HepG2 (cell line): ENCODE results near the gene TOPORS. TPM values are rescaled to one million over a fixed set of nuclear protein-coding genes. Genes with fewer than 3 reads are reported as not detected.

Source experiments
- ATAC-seq: fragments of 200-7000 bp; cut with Tn5 transposase; 3 replicates; pipeline ENCODE4 v1.9.1; 2020; ENCODE audit warnings: mild to moderate bottlenecking, moderate library complexity
- BruUV-seq: library from RNA; stranded (reverse); fragments of 400-500 nt; replicated peaks from 2 replicates; lab custom pipeline; 2021; lab: Mats Ljungman, UMichigan
- CTCF ChIA-PET: fragments of 300-600 bp; formaldehyde crosslinking; extraction: SDS; loops from one replicate; lab custom pipeline; 2021; ENCODE audit warnings: low total read pairs, inconsistent platforms, low intra/inter-chr PET ratio; lab: Yijun Ruan, JAX
- POLR2A ChIA-PET: fragments of 350-600 bp; sonication (Branson Sonifier 250); formaldehyde crosslinking; loops from one replicate; lab custom pipeline; 2020; ENCODE audit warnings: antibody characterized with exemption, inconsistent platforms; lab: Yijun Ruan, JAX
- DNase-seq: peaks from one replicate; pipeline ENCODE4 v3.0.0-alpha.2; 2015; ENCODE audit warnings: low spot score
- FAIRE-seq: peaks from 3 replicates; lab custom pipeline; 2011; peaks lifted over from hg19 to GRCh38; lab: Jason Lieb, UNC
- H2AFZ ChIP-seq: one replicate; pipeline ENCODE4 v1.6.1; 2011; ENCODE audit warnings: low read length, inconsistent platforms
- H3K27ac ChIP-seq: fragments of 300-600 bp; 3 replicates; pipeline ENCODE4 v1.8.0; 2011; ENCODE audit warnings: mixed run types, mild to moderate bottlenecking, mixed read lengths, low read length, inconsistent platforms; ENCODE audit not compliant: insufficient read depth; ENCODE audit errors: extremely low read length
- H3K27me3 ChIP-seq, 2 experiments: fragments of 200-600 bp in 1 of 2; 2 replicates in 1 of 2; 3 replicates in 1 of 2; pipeline versions ENCODE4 v1.6.0 to v1.8.0; 2011; ENCODE audit warnings: low read length in 2 of 2, mild to moderate bottlenecking in 2 of 2, moderate library complexity in 2 of 2, inconsistent platforms in 1 of 2; ENCODE audit not compliant: insufficient read depth in 2 of 2, control insufficient read depth in 1 of 2
- H3K36me3 ChIP-seq, 2 experiments: fragments of 200-600 bp in 1 of 2; replicated peaks in 1 of 2; 2 replicates in 1 of 2; 3 replicates in 1 of 2; pipeline versions ENCODE4 v1.5.1 to v1.8.0; 2011; ENCODE audit warnings: low read length in 2 of 2, inconsistent platforms in 1 of 2; ENCODE audit not compliant: insufficient read depth in 2 of 2, control insufficient read depth in 1 of 2
- H3K4me1 ChIP-seq: 2 replicates; pipeline ENCODE4 v1.5.1; 2012; ENCODE audit warnings: low read length, inconsistent platforms; ENCODE audit not compliant: insufficient read depth
- H3K4me2 ChIP-seq: 2 replicates; pipeline ENCODE4 v1.6.0; 2011; ENCODE audit warnings: low read depth, low read length, inconsistent platforms
- H3K4me3 ChIP-seq, 3 experiments: fragments of 200-600 bp in 1 of 3; sonication (generic), shearing (Covaris generic) in 1 of 3; replicated peaks in 1 of 3; 2 replicates each; pipeline ENCODE4 v1.5.1; 2011 to 2016; ENCODE audit warnings: low read length in 3 of 3, inconsistent platforms in 2 of 3, low read depth in 2 of 3, mild to moderate bottlenecking in 2 of 3, control low read depth in 1 of 3, mixed read lengths in 1 of 3; ENCODE audit not compliant: insufficient read depth in 1 of 3
- H3K79me2 ChIP-seq: one replicate; pipeline ENCODE4 v1.6.1; 2011; ENCODE audit warnings: low read length, inconsistent platforms; ENCODE audit not compliant: insufficient read depth
- H3K9ac ChIP-seq: 2 replicates; pipeline ENCODE4 v1.6.0; 2011; ENCODE audit warnings: mild to moderate bottlenecking, low read depth, low read length, inconsistent platforms; ENCODE audit not compliant: insufficient read depth
- H3K9me3 ChIP-seq: 2 replicates; pipeline ENCODE4 v1.5.1; 2012; ENCODE audit warnings: mild to moderate bottlenecking, low read length
- H4K20me1 ChIP-seq: 2 replicates; pipeline ENCODE4 v1.6.0; 2011; ENCODE audit warnings: inconsistent platforms, mild to moderate bottlenecking, low read length, moderate library complexity; ENCODE audit not compliant: insufficient read depth
- ARID5B ChIP-seq: IDR thresholded peaks from 2 replicates; pipeline ENCODE4 v1.4.0; 2020; ENCODE audit warnings: mild to moderate bottlenecking, missing genetic modification reagents
- CENPX ChIP-seq: sonication (generic); formaldehyde crosslinking; IDR thresholded peaks from 2 replicates; pipeline ENCODE4 v1.9.0; 2021; ENCODE audit warnings: mild to moderate bottlenecking, missing genetic modification reagents, moderate library complexity
- KAT2B ChIP-seq: fragments of 150-350 bp; IDR thresholded peaks from 2 replicates; pipeline ENCODE4 v1.6.1; 2014; ENCODE audit warnings: low read depth, low read length, borderline replicate concordance
- MAFF ChIP-seq: IDR thresholded peaks from 2 replicates; pipeline ENCODE4 v1.6.1; 2011; ENCODE audit warnings: low read depth, low read length, improper control_type of control experiment
- SAP130 ChIP-seq: IDR thresholded peaks from 2 replicates; pipeline ENCODE4 v1.6.1; 2016; ENCODE audit warnings: low read depth
- SMARCE1 ChIP-seq: fragments of 450-650 bp; IDR thresholded peaks from 2 replicates; pipeline ENCODE4 v1.6.1; 2017; ENCODE audit warnings: borderline replicate concordance
- TOPORS ChIP-seq: sonication (generic); formaldehyde crosslinking; IDR thresholded peaks from 2 replicates; pipeline ENCODE4 v1.8.0; 2023; ENCODE audit warnings: mild to moderate bottlenecking, missing genetic modification reagents
- ZKSCAN5 ChIP-seq: sonication (generic); formaldehyde crosslinking; IDR thresholded peaks from 2 replicates; pipeline ENCODE4 v1.5.1; 2020; ENCODE audit warnings: mild to moderate bottlenecking, missing genetic modification reagents
- ZNF576 ChIP-seq: sonication (generic); formaldehyde crosslinking; IDR thresholded peaks from 2 replicates; pipeline ENCODE4 v1.4.0; 2020; ENCODE audit warnings: mild to moderate bottlenecking, missing genetic modification reagents
- WGBS: methylation state at CpG from one replicate; pipeline ENCODE4 v1.1.6; 2017; ENCODE audit warnings: low lambda C conversion rate; 5-methylcytosine and 5-hydroxymethylcytosine counted together
- in situ Hi-C: cut with HindIII; loops from 2 replicates; pipeline ENCODE4 v1.10.0; 2017; ENCODE audit warnings: low pct_unique_long_range_greater_than_20kb; ENCODE audit not compliant: extremely low pct_ligation_motif_present
- intact Hi-C: fragments of 100-400 bp; cut with micrococcal nuclease; formaldehyde crosslinking; loops from one replicate; pipeline ENCODE4 v1.10.0; 2022; ENCODE audit not compliant: unreplicated experiment
- polyA plus RNA-seq, 8 experiments: library from polyadenylated mRNA; depleted of rRNA in 3 of 8; stranded (reverse) in 7 of 8; unstranded in 1 of 8; fragments of >200 nt; fragmentation: Illumina TruSeq in 4 of 8; extraction: Trizol in 4 of 8; gene quantifications; 2 replicates each; pipeline versions ENCODE4 v1.2.1 to v1.2.3, GENCODE V29; 2011 to 2016; ENCODE audit warnings: low read depth in 4 of 8, missing spikeins in 1 of 8, mixed read lengths in 1 of 8; ENCODE audit not compliant: insufficient read depth in 1 of 8
- total RNA-seq, 5 experiments: library from RNA; depleted of rRNA; stranded (reverse); fragments of >200 nt; fragmentation: Illumina TruSeq; extraction: Trizol; gene quantifications; 2 replicates each; pipeline ENCODE4 v1.2.3, GENCODE V29; 2016; ENCODE audit warnings: low read depth in 1 of 5
- TF ChIP-seq, protein P1 (sequence below): sonication (generic); formaldehyde crosslinking; conservative IDR thresholded peaks from 2 replicates; pipeline ENCODE4 v1.4.0; 2020; ENCODE audit warnings: mild to moderate bottlenecking, missing genetic modification reagents, moderate library complexity

Gene TOPORS
- total and polyA plus RNA-seq, 2 of the 13 experiments (the other 11 are each of a cell fraction or from before 2014, with no cell fraction given) = 6.8 to 19.6 TPM

DNA sequence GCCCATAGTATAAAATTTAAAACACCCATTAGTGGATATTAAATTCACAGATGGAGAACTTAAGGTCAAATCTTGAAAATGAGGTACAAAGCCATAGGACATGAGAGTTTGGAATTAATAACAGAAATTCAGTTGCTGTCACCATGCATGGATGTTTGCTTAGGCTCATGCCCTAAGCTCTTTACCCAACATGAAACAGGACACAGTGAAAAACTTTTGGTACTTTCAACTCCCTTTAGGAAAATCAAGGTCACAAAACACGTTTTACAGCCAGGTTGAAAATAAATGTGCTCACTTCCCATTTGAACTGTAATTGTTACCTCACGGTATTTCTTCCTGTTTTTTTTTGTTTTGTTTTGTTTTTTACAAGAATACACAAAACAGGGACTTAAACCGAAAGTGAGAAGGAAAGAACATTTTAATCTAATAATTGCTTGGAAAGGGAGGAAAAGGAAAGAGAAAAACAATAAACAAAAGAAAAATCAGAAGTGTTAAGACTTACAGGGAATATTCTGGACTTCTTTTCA, 6.1 kb upstream of the TOPORS start:
- POLR2A ChIA-PET = interaction anchor here (1.9 kb wide), 1 partner anchor 174 kb away, joined by 4 read pairs; the partner anchor contains the start of gene ACO1
- ATAC-seq (peak; percentile 56; the same call in 1 of the 3 replicates), DNase-seq (no peak), FAIRE-seq (peak; percentile 49)
- Histone ChIP-seq H4K20me1 (no peaks in the 10 kb centered on the region), H3K4me2 (no peak overlapping the region), H3K9me3 (no peaks in the 10 kb centered on the region)
- intact Hi-C loops (no loop called here), in situ Hi-C loops (no loop called here)
- TF ChIP-seq ARID5B (CRISPR knock-in tag) (peak; percentile 34), SMARCE1 (no peak), TOPORS (CRISPR knock-in tag) (no peak), MAFF (no peak), ZKSCAN5 (CRISPR knock-in tag) (peak; percentile 88; the same call in 1 of the 2 replicates), SAP130 (CRISPR knock-in tag) (peak; percentile 42; the same call in 1 of the 2 replicates), ZNF576 (CRISPR knock-in tag) (no peak), KAT2B (no peak), CENPX (CRISPR knock-in tag) (no peak)
- TF ChIP-seq, protein P1, sequence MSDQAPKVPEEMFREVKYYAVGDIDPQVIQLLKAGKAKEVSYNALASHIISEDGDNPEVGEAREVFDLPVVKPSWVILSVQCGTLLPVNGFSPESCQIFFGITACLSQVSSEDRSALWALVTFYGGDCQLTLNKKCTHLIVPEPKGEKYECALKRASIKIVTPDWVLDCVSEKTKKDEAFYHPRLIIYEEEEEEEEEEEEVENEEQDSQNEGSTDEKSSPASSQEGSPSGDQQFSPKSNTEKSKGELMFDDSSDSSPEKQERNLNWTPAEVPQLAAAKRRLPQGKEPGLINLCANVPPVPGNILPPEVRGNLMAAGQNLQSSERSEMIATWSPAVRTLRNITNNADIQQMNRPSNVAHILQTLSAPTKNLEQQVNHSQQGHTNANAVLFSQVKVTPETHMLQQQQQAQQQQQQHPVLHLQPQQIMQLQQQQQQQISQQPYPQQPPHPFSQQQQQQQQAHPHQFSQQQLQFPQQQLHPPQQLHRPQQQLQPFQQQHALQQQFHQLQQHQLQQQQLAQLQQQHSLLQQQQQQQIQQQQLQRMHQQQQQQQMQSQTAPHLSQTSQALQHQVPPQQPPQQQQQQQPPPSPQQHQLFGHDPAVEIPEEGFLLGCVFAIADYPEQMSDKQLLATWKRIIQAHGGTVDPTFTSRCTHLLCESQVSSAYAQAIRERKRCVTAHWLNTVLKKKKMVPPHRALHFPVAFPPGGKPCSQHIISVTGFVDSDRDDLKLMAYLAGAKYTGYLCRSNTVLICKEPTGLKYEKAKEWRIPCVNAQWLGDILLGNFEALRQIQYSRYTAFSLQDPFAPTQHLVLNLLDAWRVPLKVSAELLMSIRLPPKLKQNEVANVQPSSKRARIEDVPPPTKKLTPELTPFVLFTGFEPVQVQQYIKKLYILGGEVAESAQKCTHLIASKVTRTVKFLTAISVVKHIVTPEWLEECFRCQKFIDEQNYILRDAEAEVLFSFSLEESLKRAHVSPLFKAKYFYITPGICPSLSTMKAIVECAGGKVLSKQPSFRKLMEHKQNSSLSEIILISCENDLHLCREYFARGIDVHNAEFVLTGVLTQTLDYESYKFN (CRISPR knock-in tag) = 0 out of 2 replicates have a peak, but pooled peaks have one; percentile 20
- TF ChIP-seq, all 625 proteins: peak for 4
- CTCF ChIA-PET = no interaction called here
- Histone ChIP-seq H3K36me3 (no peaks in the 10 kb centered on the region; a peak in 2 of 5 replicates), H3K27me3 (no peaks in the 10 kb centered on the region), H3K4me1 (peaks cover 24% of the 10 kb centered on the region), H3K79me2 (peaks cover under 1% of the 10 kb centered on the region), H3K4me3 (no peak overlapping the region), H3K9ac (no peak overlapping the region), H3K27ac (peak overlapping the region; percentile 32), H2AFZ (no peak overlapping the region)
- 61% methylated on average over 3 of the region's 3 CpGs for WGBS
- BruUV-seq = no TSS peak
